ENCODE results near the gene NELFCD. TPM values are rescaled to one million over a fixed set of nuclear protein-coding genes. Genes with fewer than 3 reads are reported as not detected.
"Not testable (repeated sequence)": the region's sequence is repeated elsewhere in the genome, so short reads cannot be mapped to it uniquely, and the experiment has no call there.

NELFCD gene
- total and polyA plus RNA-seq, 2 donors from 2014 or later, result 50.2 to 63.4 TPM

- H3K4me3 ChIP-seq (ENCODE audit: low read length in 3 of 3), result no peak overlapping the region
- intact Hi-C loops (cut with DNase I), result no loop called here
Measured at GRCh38 chr20:58953050-58953449, 28.0 kb upstream of the NELFCD start.

GRCh38 chr20:58956078-58956477 lies 25.0 kb upstream of the NELFCD start:
- no peak for FAIRE-seq
- H3K27ac ChIP-seq (ENCODE audit: low read depth in 2 of 2, low read length in 2 of 2), result no peak overlapping the region
- H3K9me3 ChIP-seq (ENCODE audit: control insufficient read depth in 2 of 3, insufficient read depth in 1 of 3, low read length in 3 of 3), result no peaks in the 10 kb centered on the region
- intact Hi-C loops (cut with DNase I), result no loop called here
- no peak overlapping the region for H3K4me3 ChIP-seq (ENCODE audit: low read length in 3 of 3)
- no peaks in the 10 kb centered on the region for H3K36me3 ChIP-seq (ENCODE audit: control insufficient read depth in 2 of 3, insufficient read depth in 3 of 3, low read length in 3 of 3)
- H3K4me1 ChIP-seq (ENCODE audit: control insufficient read depth in 2 of 3, insufficient read depth in 2 of 3, low read depth in 1 of 3, low read length in 3 of 3), result no peaks in the 10 kb centered on the region
- H3K9ac ChIP-seq (ENCODE audit: low read length in 3 of 3), result no peak overlapping the region
- no peak for TF ChIP-seq CTCF (IDR thresholded peaks at IDR 0.05; ENCODE audit: borderline replicate concordance, extremely low read depth, insufficient read depth)
- DNase-seq, result no peak
- H3K27me3 ChIP-seq (ENCODE audit: control insufficient read depth, insufficient read depth, low read length), result no peaks in the 10 kb centered on the region

More at GRCh38 chr20:58953050-58953449, 28.0 kb upstream of the NELFCD start:
- no peaks in the 10 kb centered on the region for H3K36me3 ChIP-seq (ENCODE audit: control insufficient read depth in 2 of 3, insufficient read depth in 3 of 3, low read length in 3 of 3)
- H3K27me3 ChIP-seq (ENCODE audit: control insufficient read depth, insufficient read depth, low read length), result no peaks in the 10 kb centered on the region
- no peaks in the 10 kb centered on the region for H3K9me3 ChIP-seq (ENCODE audit: control insufficient read depth in 2 of 3, insufficient read depth in 1 of 3, low read length in 3 of 3)
- H3K9ac ChIP-seq (ENCODE audit: low read length in 3 of 3), result no peak overlapping the region
- TF ChIP-seq CTCF (IDR thresholded peaks at IDR 0.05; ENCODE audit: borderline replicate concordance, extremely low read depth, insufficient read depth), result no peak
- H3K4me1 ChIP-seq (ENCODE audit: control insufficient read depth in 2 of 3, insufficient read depth in 2 of 3, low read depth in 1 of 3, low read length in 3 of 3), result no peaks in the 10 kb centered on the region
- H3K27ac ChIP-seq (ENCODE audit: low read depth in 2 of 2, low read length in 2 of 2), result no peak overlapping the region
- FAIRE-seq (no peak), DNase-seq (no peak)

- H3K9ac ChIP-seq (ENCODE audit: low read length in 3 of 3), result no peak overlapping the region
- H3K36me3 ChIP-seq (ENCODE audit: control insufficient read depth in 2 of 3, insufficient read depth in 3 of 3, low read length in 3 of 3), result no peaks in the 10 kb centered on the region
- TF ChIP-seq CTCF (IDR thresholded peaks at IDR 0.05; ENCODE audit: borderline replicate concordance, extremely low read depth, insufficient read depth), result no peak
- intact Hi-C loops (cut with DNase I), result no loop called here
- DNase-seq (no peak), FAIRE-seq (no peak)
- H3K9me3 ChIP-seq (ENCODE audit: control insufficient read depth in 2 of 3, insufficient read depth in 1 of 3, low read length in 3 of 3), result no peaks in the 10 kb centered on the region
- no peaks in the 10 kb centered on the region for H3K4me1 ChIP-seq (ENCODE audit: control insufficient read depth in 2 of 3, insufficient read depth in 2 of 3, low read depth in 1 of 3, low read length in 3 of 3)
- no peak overlapping the region for H3K4me3 ChIP-seq (ENCODE audit: low read length in 3 of 3)
- H3K27me3 ChIP-seq (ENCODE audit: control insufficient read depth, insufficient read depth, low read length), result no peaks in the 10 kb centered on the region
- H3K27ac ChIP-seq (ENCODE audit: low read depth in 2 of 2, low read length in 2 of 2), result no peak overlapping the region
Measured at GRCh38 chr20:58959652-58960051, 21.4 kb upstream of the NELFCD start.

- Histone ChIP-seq H3K27ac (ENCODE audit: low read depth in 2 of 2, low read length in 2 of 2) (no peak overlapping the region), H3K9ac (ENCODE audit: low read length in 3 of 3) (no peak overlapping the region), H3K36me3 (ENCODE audit: control insufficient read depth in 2 of 3, insufficient read depth in 3 of 3, low read length in 3 of 3) (no peaks in the 10 kb centered on the region), H3K27me3 (ENCODE audit: control insufficient read depth, insufficient read depth, low read length) (no peaks in the 10 kb centered on the region), H3K4me3 (ENCODE audit: low read length in 3 of 3) (no peak overlapping the region), H3K9me3 (ENCODE audit: control insufficient read depth in 2 of 3, insufficient read depth in 1 of 3, low read length in 3 of 3) (no peaks in the 10 kb centered on the region), H3K4me1 (ENCODE audit: control insufficient read depth in 2 of 3, insufficient read depth in 2 of 3, low read depth in 1 of 3, low read length in 3 of 3) (no peaks in the 10 kb centered on the region)
- DNase-seq, result no peak
- intact Hi-C loops (cut with DNase I), result no loop called here
- no peak for TF ChIP-seq CTCF (IDR thresholded peaks at IDR 0.05; ENCODE audit: borderline replicate concordance, extremely low read depth, insufficient read depth)
- no peak for FAIRE-seq
Measured at GRCh38 chr20:58963060-58963584, 17.9 kb upstream of the NELFCD start.

GRCh38 chr20:58963922-58964321 lies 17.1 kb upstream of the NELFCD start:
- H3K27ac ChIP-seq (ENCODE audit: low read depth in 2 of 2, low read length in 2 of 2); FAIRE-seq; H3K36me3 ChIP-seq (ENCODE audit: control insufficient read depth in 2 of 3, insufficient read depth in 3 of 3, low read length in 3 of 3); DNase-seq; H3K4me1 ChIP-seq (ENCODE audit: control insufficient read depth in 2 of 3, insufficient read depth in 2 of 3, low read depth in 1 of 3, low read length in 3 of 3); H3K4me3 ChIP-seq (ENCODE audit: low read length in 3 of 3); H3K27me3 ChIP-seq (ENCODE audit: control insufficient read depth, insufficient read depth, low read length); intact Hi-C loops (cut with DNase I); H3K9me3 ChIP-seq (ENCODE audit: control insufficient read depth in 2 of 3, insufficient read depth in 1 of 3, low read length in 3 of 3); H3K9ac ChIP-seq (ENCODE audit: low read length in 3 of 3): not testable (repeated sequence)
